Neural cell (in vitro differentiated cells): Measurements from ENCODE around the gene CEP128.

Experiments
- CTCF ChIP-seq: fragments of 450-650 bp; IDR thresholded peaks from 2 replicates; pipeline ENCODE4 v1.5.1; 2014; ENCODE audit warnings: antibody characterized with exemption, mild to moderate bottlenecking, moderate library complexity; ENCODE audit not compliant: poor library complexity, severe bottlenecking
- EZH2 ChIP-seq: fragments of 200-600, 300-800 bp; shearing (Covaris generic), sonication (generic); IDR thresholded peaks from 2 replicates; pipeline ENCODE4 v1.6.1; 2014; ENCODE audit warnings: antibody characterized with exemption, low read length, borderline replicate concordance, mild to moderate bottlenecking; ENCODE audit not compliant: insufficient read depth, poor library complexity, severe bottlenecking
- POLR2AphosphoS5 ChIP-seq: IDR thresholded peaks from 2 replicates; pipeline ENCODE4 v1.6.1; 2012
- RAD21 ChIP-seq: fragments of 450-650 bp; conservative IDR thresholded peaks from 2 replicates; pipeline ENCODE4 v1.6.1; 2014; ENCODE audit warnings: antibody characterized with exemption, mild to moderate bottlenecking, moderate library complexity
- SMC3 ChIP-seq: fragments of 450-650 bp; conservative IDR thresholded peaks from 2 replicates; pipeline ENCODE4 v1.6.1; 2014; ENCODE audit warnings: antibody characterized with exemption, mild to moderate bottlenecking, moderate library complexity; ENCODE audit not compliant: poor library complexity

- no peak for TF ChIP-seq EZH2
- no peak for TF ChIP-seq CTCF
- no peak for TF ChIP-seq POLR2AphosphoS5
- TF ChIP-seq RAD21 = no peak
- no peak for TF ChIP-seq SMC3
These were observed 8.3 kb downstream of the CEP128 start for GRCh38 chr14:80933282-80933681.
